Thyroid gland (tissue), 4 donors: Measurements from ENCODE around the gene DPPA4.

ENCODE experiments used
- CTCF ChIP-seq, 6 experiments: fragments of 200-600 bp in 3 of 6; fragments of 450-650 bp in 3 of 6; sonication (generic) in 3 of 6; IDR thresholded peaks; one replicate each; pipeline ENCODE4 v1.5.1; 2016 to 2019; ENCODE audit warnings: antibody characterized with exemption in 6 of 6, mild to moderate bottlenecking in 2 of 6, inconsistent platforms in 1 of 6, moderate library complexity in 1 of 6
- POLR2A ChIP-seq, 2 donors: fragments of 450-650 bp; IDR thresholded peaks; one replicate each; pipeline ENCODE4 v1.6.1; 2017; ENCODE audit warnings: antibody characterized with exemption in 2 of 2, mild to moderate bottlenecking in 2 of 2, moderate library complexity in 1 of 2

GRCh38 chr3:109297496-109297895, 39.9 kb downstream of the DPPA4 start:
- TF ChIP-seq CTCF (IDR thresholded peaks at IDR 0.05): no peak
- no peak for TF ChIP-seq POLR2A (IDR thresholded peaks at IDR 0.05)
